ENCODE measurements around the gene RILPL1.

DNA sequence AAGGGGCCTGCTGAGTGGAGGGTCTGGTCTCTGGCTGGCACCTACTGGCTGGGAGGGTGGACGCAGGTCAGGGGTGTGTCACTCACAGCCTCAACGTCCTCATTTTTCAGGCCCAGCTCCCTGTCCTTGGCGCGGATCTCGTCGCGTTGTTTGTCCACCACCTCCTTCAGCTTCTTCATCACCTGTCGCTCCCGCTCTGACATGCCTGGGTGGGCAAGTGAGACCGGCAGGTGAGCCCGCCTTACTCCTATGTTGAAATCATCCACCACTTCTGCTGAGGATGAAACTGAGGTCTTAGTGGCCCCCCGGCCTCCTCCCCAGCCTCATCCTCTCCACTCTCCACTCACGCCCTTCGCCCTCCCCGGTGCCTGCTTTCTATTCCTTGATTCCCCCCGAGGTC is 34.2 kb downstream of the RILPL1 start:
- TF ChIP-seq, protein P1, sequence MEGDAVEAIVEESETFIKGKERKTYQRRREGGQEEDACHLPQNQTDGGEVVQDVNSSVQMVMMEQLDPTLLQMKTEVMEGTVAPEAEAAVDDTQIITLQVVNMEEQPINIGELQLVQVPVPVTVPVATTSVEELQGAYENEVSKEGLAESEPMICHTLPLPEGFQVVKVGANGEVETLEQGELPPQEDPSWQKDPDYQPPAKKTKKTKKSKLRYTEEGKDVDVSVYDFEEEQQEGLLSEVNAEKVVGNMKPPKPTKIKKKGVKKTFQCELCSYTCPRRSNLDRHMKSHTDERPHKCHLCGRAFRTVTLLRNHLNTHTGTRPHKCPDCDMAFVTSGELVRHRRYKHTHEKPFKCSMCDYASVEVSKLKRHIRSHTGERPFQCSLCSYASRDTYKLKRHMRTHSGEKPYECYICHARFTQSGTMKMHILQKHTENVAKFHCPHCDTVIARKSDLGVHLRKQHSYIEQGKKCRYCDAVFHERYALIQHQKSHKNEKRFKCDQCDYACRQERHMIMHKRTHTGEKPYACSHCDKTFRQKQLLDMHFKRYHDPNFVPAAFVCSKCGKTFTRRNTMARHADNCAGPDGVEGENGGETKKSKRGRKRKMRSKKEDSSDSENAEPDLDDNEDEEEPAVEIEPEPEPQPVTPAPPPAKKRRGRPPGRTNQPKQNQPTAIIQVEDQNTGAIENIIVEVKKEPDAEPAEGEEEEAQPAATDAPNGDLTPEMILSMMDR (IDR thresholded peaks at IDR 0.05; ENCODE audit: low read depth, low read length), result no peak
- TF ChIP-seq, protein P2, sequence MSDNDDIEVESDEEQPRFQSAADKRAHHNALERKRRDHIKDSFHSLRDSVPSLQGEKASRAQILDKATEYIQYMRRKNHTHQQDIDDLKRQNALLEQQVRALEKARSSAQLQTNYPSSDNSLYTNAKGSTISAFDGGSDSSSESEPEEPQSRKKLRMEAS (IDR thresholded peaks at IDR 0.05; ENCODE audit: low read depth, low read length), result no peak
- no peak for TF ChIP-seq POLR2A (IDR thresholded peaks at IDR 0.05; ENCODE audit: extremely low read depth, insufficient read length)
- no peak for TF ChIP-seq MYC (IDR thresholded peaks at IDR 0.05; ENCODE audit: low read depth, low read length)
